ENCODE results near the gene FTL.

The FTL gene

GRCh38 chr19:48993175-48994034 lies 28.3 kb downstream of the FTL start, which contains the start of the genes GYS1 and RUVBL2:
Gene GYS1, minus strand, starts transcription at chr19:48993309. Its CDS starts 197 bp downstream, at chr19:48993112.
Gene RUVBL2, plus strand, starts transcription at chr19:48993887. Its CDS starts 25 bp downstream, at chr19:48993912.
- TF ChIP-seq CTCF (IDR thresholded peaks at IDR 0.05; ENCODE audit: low read depth, low read length), result peak; percentile 67
- peak within 1 kb of the TSS; percentile 97 for H3K4me3 ChIP-seq (ENCODE audit: low read depth, low read length)

GRCh38 chr19:48994035-48994386 lies 28.9 kb downstream of the FTL start:
- H3K4me3 ChIP-seq (ENCODE audit: low read depth, low read length), result peak overlapping the region; percentile 97
- no peak for TF ChIP-seq CTCF (IDR thresholded peaks at IDR 0.05; ENCODE audit: low read depth, low read length)

GRCh38 chr19:48997972-48998371 lies 32.9 kb downstream of the FTL start:
- no peak overlapping the region for H3K4me3 ChIP-seq (ENCODE audit: low read depth, low read length)
- peak; percentile 73 for TF ChIP-seq CTCF (IDR thresholded peaks at IDR 0.05; ENCODE audit: low read depth, low read length)

GRCh38 chr19:48999481-49000325 lies 34.6 kb downstream of the FTL start:
- TF ChIP-seq CTCF (IDR thresholded peaks at IDR 0.05; ENCODE audit: low read depth, low read length), result peak; percentile 72
- no peak overlapping the region for H3K4me3 ChIP-seq (ENCODE audit: low read depth, low read length)

DNA sequence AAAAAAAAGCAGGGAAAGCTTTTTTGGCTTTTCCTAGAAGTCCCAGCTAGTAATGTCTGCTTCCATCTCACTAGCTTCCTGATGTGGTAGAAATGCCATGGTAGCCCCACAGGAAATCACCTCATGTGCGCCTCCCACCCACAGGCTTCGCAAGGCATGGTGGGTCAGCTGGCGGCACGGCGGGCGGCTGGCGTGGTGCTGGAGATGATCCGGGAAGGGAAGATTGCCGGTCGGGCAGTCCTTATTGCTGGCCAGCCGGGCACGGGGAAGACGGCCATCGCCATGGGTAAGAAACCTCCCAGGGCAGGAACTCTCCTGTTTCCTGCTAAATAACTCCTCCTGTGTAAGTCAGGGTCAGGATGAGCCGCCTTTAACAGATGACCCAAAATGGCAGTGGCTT lies 39.0 kb downstream of the FTL start:
- no peak overlapping the region for H3K4me3 ChIP-seq (ENCODE audit: low read depth, low read length)
- TF ChIP-seq CTCF (IDR thresholded peaks at IDR 0.05; ENCODE audit: low read depth, low read length), result no peak

DNA sequence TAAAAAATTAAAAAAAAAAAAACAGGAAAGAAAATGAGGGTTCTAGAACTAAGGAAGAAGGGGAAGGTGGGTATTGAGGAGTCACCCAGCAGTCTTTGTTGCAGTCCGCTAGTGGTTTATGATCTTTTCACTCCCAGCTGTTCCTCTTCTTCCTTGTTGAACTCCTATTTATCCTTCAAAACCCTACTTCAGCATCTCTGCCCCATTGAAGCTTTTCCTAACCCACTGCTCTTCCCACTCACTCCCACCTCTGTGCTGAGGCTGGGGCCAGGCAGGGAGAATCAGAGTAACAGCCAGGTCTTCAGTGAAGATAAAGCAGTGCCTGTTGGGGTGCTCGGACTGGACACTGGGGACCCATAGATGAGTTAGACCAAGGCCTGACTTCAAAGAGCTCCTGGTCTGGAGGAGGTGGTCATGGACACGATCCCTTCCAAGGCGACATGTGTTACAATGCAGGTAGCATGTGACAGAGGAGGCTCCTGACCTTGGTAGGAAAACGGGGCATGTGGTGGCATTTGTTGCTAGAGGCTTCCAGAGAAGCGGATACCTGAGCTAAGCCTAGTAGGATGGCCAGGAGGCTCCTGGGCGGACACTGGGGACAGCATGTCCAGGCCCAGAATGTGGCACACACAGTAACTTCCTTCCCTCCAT lies 40.0 kb downstream of the FTL start:
- H3K4me3 ChIP-seq (ENCODE audit: low read depth, low read length), result no peak overlapping the region
- no peak for TF ChIP-seq CTCF (IDR thresholded peaks at IDR 0.05; ENCODE audit: low read depth, low read length)

All from WI38 (cell line).